Stimulated activated CD4-positive, alpha-beta T cell treated with anti-CD3 and anti-CD28 coated beads, TNF-alpha, amount 100 ng/mL, for 48 hours (primary cell): ENCODE measurements around the gene SEC14L2.
"Not testable (repeated sequence)": the region's sequence is repeated elsewhere in the genome, so short reads cannot be mapped to it uniquely, and the experiment has no call there.

Experiments
- DNase-seq, 3 donors: peaks; one replicate each; pipeline ENCODE4 v3.0.0-alpha.2; 2020; ENCODE audit warnings: low read depth in 3 of 3

SEC14L2 gene

GRCh38 chr22:30426388-30427353, 29.9 kb downstream of the SEC14L2 start:
- peak; percentile 82 to 90 (median 83) for DNase-seq

- no peak for DNase-seq
Observed at GRCh38 chr22:30427871-30428270, 31.1 kb downstream of the SEC14L2 start.

- DNase-seq: no peak
Observed at GRCh38 chr22:30429887-30430286, 33.1 kb downstream of the SEC14L2 start.

GRCh38 chr22:30430933-30431332, 34.1 kb downstream of the SEC14L2 start:
- DNase-seq: no peak

GRCh38 chr22:30432096-30432495, 35.3 kb downstream of the SEC14L2 start:
- no peak for DNase-seq

- no peak for DNase-seq
Observed at GRCh38 chr22:30432520-30432919, 35.7 kb downstream of the SEC14L2 start.

GRCh38 chr22:30433227-30433626, 36.4 kb downstream of the SEC14L2 start:
- DNase-seq: no peak

GRCh38 chr22:30433773-30434172, 37.0 kb downstream of the SEC14L2 start:
- DNase-seq: no peak

- no peak for DNase-seq
Observed at GRCh38 chr22:30434843-30435242, 38.0 kb downstream of the SEC14L2 start.

- peak; percentile 47 to 66 (median 47) for DNase-seq
Observed at GRCh38 chr22:30435674-30436126, 38.9 kb downstream of the SEC14L2 start.

- no peak for DNase-seq
Observed at GRCh38 chr22:30436196-30436595, 39.4 kb downstream of the SEC14L2 start.

GRCh38 chr22:30438559-30438958, 41.7 kb downstream of the SEC14L2 start:
- no peak for DNase-seq

- no peak for DNase-seq
Observed at GRCh38 chr22:30439226-30439625, 42.4 kb downstream of the SEC14L2 start.

- no peak for DNase-seq
Observed at GRCh38 chr22:30439836-30440235, 43.0 kb downstream of the SEC14L2 start.

GRCh38 chr22:30441088-30441487, 44.3 kb downstream of the SEC14L2 start:
- no peak for DNase-seq

- peak; percentile 40 to 61 (median 46) for DNase-seq
Observed at GRCh38 chr22:30444632-30445437, 48.0 kb downstream of the SEC14L2 start.

GRCh38 chr22:30445438-30446145, 48.8 kb downstream of the SEC14L2 start:
- no peak for DNase-seq

- DNase-seq: no peak
Observed at GRCh38 chr22:30447656-30448055, 50.8 kb downstream of the SEC14L2 start.

GRCh38 chr22:30451488-30451887, 54.7 kb downstream of the SEC14L2 start:
- not testable (repeated sequence) for DNase-seq

- DNase-seq: no peak
Observed at GRCh38 chr22:30452861-30453260, 56.0 kb downstream of the SEC14L2 start.

- DNase-seq: peak in 1 of 3 donors; percentile 8
Observed at GRCh38 chr22:30453731-30454510, 57.1 kb downstream of the SEC14L2 start.
